ENCODE data around the gene SLC22A16.

The SLC22A16 gene

GRCh38 chr6:110401585-110402176, 74.7 kb downstream of the SLC22A16 start:
- no peak for TF ChIP-seq CTCF (IDR thresholded peaks at IDR 0.05; ENCODE audit: control insufficient read depth, insufficient read depth, low read depth, low read length, missing control alignments)
- DNase-seq (ENCODE audit: low read depth) = no peak
- H3K4me3 ChIP-seq (ENCODE audit: control insufficient read depth, low read depth, low read length) = no peak overlapping the region

- peak overlapping the region; percentile 21; the same call in 1 of the 2 replicates for H3K4me3 ChIP-seq (ENCODE audit: control insufficient read depth, low read depth, low read length)
- DNase-seq (ENCODE audit: low read depth) = no peak
- no peak for TF ChIP-seq CTCF (IDR thresholded peaks at IDR 0.05; ENCODE audit: control insufficient read depth, insufficient read depth, low read depth, low read length, missing control alignments)
Measured at GRCh38 chr6:110400208-110400607, 76.2 kb downstream of the SLC22A16 start.

GRCh38 chr6:110399219-110400071, 77.0 kb downstream of the SLC22A16 start:
- no peak for TF ChIP-seq CTCF (IDR thresholded peaks at IDR 0.05; ENCODE audit: control insufficient read depth, insufficient read depth, low read depth, low read length, missing control alignments)
- no peak for DNase-seq (ENCODE audit: low read depth)
- H3K4me3 ChIP-seq (ENCODE audit: control insufficient read depth, low read depth, low read length) = peak overlapping the region; percentile 21

GRCh38 chr6:110398778-110399177, 77.6 kb downstream of the SLC22A16 start:
- no peak overlapping the region for H3K4me3 ChIP-seq (ENCODE audit: control insufficient read depth, low read depth, low read length)
- TF ChIP-seq CTCF (IDR thresholded peaks at IDR 0.05; ENCODE audit: control insufficient read depth, insufficient read depth, low read depth, low read length, missing control alignments) = no peak
- DNase-seq (ENCODE audit: low read depth) = no peak

GRCh38 chr6:110395221-110395620, 81.2 kb downstream of the SLC22A16 start:
- no peak for TF ChIP-seq CTCF (IDR thresholded peaks at IDR 0.05; ENCODE audit: control insufficient read depth, insufficient read depth, low read depth, low read length, missing control alignments)

GRCh38 chr6:110394409-110394808, 82.0 kb downstream of the SLC22A16 start:
- DNase-seq (ENCODE audit: low read depth) = no peak
- TF ChIP-seq CTCF (IDR thresholded peaks at IDR 0.05; ENCODE audit: control insufficient read depth, insufficient read depth, low read depth, low read length, missing control alignments) = no peak
- H3K4me3 ChIP-seq (ENCODE audit: control insufficient read depth, low read depth, low read length) = no peak overlapping the region

More at GRCh38 chr6:110395221-110395620, 81.2 kb downstream of the SLC22A16 start:
- no peak overlapping the region for H3K4me3 ChIP-seq (ENCODE audit: control insufficient read depth, low read depth, low read length)
- no peak for DNase-seq (ENCODE audit: low read depth)

Measured in AG09309 (cell line).